ENCODE measurements around the gene LRRC4.

LRRC4 gene, protein sequence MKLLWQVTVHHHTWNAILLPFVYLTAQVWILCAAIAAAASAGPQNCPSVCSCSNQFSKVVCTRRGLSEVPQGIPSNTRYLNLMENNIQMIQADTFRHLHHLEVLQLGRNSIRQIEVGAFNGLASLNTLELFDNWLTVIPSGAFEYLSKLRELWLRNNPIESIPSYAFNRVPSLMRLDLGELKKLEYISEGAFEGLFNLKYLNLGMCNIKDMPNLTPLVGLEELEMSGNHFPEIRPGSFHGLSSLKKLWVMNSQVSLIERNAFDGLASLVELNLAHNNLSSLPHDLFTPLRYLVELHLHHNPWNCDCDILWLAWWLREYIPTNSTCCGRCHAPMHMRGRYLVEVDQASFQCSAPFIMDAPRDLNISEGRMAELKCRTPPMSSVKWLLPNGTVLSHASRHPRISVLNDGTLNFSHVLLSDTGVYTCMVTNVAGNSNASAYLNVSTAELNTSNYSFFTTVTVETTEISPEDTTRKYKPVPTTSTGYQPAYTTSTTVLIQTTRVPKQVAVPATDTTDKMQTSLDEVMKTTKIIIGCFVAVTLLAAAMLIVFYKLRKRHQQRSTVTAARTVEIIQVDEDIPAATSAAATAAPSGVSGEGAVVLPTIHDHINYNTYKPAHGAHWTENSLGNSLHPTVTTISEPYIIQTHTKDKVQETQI

DNA sequence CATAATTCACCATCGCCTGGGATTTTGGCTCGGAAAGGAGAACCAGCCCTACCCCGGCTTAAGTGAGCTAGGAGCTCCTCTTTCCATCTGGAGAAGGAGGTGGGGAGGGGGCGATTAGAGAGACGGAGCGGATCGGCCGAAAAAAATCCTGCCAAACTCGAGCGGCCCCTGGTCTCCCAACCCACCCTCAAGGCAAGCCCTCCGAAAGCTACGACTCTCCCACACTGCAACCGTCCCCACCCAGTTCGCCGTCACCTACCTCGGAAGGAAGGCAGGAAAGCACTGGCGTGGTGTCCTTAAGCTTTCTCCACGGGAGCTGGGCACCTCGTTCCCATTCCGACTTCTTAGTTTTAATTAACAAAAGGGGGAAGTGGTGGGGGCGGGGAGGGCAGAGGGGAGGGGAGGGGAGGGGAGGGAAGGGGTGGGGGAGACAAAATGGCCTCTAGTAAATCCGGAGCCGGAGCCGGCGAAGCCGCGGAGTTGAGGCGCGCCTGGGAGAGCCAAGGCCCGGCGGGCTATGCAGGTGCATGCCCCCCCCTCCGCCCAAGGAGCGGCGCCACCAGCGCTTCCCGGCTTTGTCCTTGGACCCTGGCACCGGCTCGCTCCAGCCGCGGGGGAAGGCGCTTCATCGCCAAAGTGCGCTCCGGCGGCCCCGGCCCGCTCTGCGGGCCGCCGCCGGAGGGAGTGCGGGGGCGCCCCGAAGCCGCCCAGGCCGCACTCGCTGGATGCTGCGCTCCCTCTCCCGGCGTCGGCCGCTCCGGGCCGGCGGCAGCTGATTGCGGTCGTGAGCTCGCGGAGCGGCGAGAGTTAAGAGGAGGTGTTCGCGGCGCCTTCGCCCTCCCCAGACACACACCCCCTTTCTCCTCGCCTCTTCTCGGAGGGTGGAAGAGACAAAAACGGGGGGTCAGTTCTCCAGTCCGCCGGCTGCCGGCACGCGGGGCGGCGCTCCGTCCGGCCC lies at the start of gene LRRC4:
Gene LRRC4, minus strand, starts transcription at position 784 of the 958 bp plus-strand sequence. CDS start 797 bp downstream, outside the sequence.
- in situ Hi-C loops (cut with HindIII; ENCODE audit: low sequenced_read_pairs), result no loop called here

DNA sequence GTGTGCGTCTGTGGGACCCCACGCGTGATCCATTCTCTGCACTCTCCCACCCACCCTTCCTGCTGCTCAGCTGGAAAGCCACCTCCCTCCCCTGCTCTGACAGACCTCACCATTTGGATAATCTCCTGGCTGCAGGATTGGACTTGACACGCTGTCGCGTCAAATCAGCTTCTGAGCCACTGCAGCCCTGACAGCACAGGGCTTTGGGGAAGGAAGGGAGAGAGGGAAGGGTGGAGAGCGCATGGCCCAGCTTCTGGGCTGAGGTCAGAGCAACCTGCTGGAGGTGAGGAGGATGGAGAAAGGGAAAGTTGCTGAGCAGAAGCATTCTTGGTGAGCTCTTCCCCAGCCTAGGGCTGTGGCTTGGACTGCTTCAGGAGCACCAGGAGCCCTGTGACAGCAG lies 48.9 kb upstream of the LRRC4 start:
- in situ Hi-C loops (cut with HindIII; ENCODE audit: low sequenced_read_pairs), result no loop called here

DNA sequence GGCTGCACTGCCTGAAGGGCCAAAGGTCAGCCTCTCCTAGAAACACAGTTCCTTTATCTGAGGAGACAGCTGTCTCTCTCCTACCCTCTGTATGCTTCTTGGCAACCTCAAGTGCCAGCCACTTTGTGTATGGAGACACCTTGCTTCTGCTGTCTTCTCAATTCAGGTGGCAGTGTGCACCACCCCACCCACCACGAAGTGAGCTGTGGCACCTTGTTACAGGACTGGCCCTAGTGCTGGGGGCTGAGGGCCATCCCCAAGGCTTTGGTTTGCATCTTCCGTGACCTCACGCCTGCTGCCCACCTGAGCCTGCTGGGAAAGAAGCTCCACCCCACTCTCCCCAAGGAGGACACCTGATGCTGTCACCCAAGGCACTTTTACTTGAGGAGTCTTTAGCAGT lies 47.1 kb upstream of the LRRC4 start:
- in situ Hi-C loops (cut with HindIII; ENCODE audit: low sequenced_read_pairs), result no loop called here

DNA sequence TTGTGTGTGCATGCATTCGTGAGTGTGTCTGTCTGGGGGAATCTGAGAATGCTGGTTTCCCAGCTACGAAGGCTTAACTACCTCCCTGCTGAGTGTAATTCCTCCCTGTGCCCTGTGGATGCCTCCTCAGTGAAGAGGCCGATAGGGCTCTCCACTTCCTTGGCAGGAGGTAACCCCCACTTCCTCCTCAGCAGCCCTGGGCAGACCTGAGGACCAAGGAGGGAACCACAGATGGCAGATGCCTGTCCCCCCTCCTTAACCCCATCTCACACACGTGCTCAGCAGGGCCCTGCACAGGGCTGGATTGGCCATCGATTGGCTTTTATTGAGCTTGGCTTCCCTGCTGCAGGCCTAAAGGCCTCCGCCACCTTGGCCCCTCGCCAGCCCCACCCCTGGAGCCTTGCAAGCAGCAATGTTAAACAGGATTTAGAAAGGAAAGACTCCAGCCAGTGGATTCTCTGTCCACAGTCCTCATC lies 45.6 kb upstream of the LRRC4 start:
- in situ Hi-C loops (cut with HindIII; ENCODE audit: low sequenced_read_pairs), result no loop called here

DNA sequence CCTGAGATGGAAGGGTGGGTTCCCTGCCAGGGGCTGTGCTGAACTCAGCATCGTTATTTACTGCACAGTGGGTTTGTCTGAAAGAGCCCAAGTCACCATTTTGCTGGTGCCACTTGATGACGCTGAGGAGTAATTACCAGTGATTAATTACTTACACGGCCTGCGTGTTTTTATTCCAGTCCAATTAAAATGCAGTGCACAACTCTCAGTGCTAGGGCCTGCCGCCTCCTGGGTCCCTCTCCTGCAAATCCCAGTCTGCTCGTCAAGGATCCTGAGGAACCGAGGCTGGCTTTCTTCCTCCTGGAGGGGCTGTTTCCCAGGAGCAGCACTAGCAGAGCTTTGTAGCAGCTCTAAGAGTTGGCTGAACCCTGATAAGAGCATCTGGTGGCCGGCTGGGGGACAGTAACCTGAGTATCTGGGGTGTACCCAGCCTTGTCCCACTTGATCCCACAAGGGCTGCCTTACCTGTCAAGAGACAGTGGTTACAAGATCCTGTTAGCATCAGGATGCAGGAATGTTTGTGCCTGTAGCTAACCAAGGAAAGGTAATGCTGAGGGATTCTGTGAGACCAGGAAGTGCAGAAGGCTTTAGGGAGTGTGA lies 45.1 kb upstream of the LRRC4 start:
- in situ Hi-C loops (cut with HindIII; ENCODE audit: low sequenced_read_pairs), result no loop called here

DNA sequence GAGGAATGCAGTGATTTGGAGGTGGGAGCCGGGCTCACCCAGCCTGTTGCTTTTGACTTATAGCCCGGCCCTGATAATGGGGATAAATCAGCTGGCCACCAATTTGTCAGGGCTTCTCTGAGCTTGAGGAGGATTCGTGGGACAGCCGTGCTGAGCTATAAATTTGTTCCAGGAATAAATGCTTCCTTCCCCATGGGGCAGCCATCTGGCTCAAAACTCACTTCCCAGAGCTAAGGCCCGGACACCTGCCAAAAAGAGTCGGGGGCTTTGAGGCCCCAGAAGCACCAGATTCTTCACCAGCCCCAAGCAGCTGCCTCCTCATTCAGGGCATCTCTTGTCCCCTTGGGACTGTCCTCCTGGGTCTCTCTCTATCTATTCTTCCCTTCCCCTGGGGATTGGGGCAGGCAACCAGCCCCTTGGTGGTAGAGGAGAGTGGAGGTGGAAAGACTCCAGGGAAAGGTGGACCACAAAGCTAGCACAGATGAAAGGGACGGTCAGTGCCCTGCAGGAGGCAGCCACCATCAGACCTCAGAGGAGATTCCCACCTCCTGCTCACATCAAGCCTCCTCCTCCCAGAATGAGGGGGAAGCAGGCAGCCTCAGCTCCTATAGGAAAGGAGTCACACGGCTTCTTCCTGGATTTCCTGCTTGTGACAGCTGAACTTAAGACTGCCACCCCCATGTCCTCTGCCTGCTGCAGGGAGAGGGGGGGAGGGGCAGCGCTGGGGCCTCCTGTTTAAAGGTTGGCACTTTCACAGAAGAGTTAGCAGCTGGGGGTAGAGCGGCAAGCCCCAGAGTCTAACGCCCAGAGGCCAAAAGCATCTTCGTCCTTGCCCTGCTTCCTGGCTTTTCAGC lies 44.2 kb upstream of the LRRC4 start:
- in situ Hi-C loops (cut with HindIII; ENCODE audit: low sequenced_read_pairs), result no loop called here

DNA sequence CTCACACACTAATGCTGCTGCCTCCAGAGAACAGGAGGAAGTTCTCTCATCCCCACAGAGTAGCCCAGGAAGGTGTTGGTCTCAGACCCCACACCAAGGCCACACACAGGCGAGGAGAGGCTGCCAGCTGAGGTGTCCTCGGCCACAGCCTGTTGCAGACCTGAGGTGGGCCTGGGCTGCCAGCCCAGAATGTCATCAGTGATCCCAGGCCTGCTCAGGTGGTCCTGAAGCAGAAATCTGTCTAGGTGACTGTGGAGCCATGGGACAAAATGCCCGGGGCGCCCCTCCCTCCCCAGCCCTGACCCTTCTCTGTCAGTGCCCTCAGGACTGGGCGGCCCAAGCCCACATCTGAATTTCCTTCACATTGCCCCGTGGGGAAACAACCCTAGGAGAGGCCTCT lies 43.5 kb upstream of the LRRC4 start:
- in situ Hi-C loops (cut with HindIII; ENCODE audit: low sequenced_read_pairs), result no loop called here

DNA sequence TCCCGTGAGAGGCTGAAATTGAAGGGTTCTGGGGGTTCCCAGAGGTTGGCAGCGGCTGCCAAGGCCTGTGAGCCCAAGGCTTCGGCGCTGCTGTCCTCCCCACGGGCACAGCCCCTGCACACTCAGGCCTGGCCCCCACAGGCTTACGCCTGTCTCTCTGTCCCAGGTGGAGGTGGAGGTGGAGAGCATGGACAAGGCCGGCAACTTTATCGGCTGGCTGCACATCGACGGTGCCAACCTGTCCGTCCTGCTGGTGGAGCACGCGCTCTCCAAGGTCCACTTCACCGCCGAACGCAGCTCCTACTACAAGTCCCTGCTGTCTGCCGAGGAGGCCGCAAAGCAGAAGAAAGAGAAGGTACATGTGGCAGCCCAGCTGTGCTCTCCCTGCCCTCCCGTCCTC lies 43.1 kb upstream of the LRRC4 start:
- in situ Hi-C loops (cut with HindIII; ENCODE audit: low sequenced_read_pairs), result no loop called here

DNA sequence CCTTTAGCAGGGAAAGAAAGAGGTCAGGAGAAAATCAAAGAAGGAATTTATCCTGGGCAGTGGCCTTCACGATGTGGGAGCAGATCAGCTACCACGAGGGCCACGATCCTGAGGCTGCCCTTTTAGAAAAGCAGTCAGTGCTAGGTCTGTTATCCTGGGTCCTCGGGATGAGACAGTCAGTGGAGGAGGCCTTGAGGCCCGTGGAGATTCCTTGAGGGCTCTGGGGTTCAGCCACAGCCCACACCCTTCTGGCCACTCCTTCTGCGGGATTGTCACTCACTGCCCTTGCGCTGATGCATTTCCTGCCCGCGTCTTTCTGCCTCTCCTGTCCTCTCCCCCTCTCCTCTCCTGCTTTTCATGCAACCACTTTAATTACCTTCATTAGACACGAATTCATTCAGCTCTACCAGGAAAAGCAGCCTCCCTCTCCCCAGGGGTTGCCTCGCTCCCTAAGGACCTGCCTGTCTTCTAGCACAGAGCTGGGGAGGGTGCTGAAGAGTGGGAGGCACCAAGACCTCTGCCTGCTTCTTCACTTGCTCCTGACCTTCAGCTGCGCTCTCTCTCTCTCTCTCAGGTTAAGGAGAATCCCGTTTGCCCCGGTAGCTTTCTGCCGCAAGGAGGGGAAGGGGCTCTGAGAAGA lies 42.6 kb upstream of the LRRC4 start:
- in situ Hi-C loops (cut with HindIII; ENCODE audit: low sequenced_read_pairs), result no loop called here

DNA sequence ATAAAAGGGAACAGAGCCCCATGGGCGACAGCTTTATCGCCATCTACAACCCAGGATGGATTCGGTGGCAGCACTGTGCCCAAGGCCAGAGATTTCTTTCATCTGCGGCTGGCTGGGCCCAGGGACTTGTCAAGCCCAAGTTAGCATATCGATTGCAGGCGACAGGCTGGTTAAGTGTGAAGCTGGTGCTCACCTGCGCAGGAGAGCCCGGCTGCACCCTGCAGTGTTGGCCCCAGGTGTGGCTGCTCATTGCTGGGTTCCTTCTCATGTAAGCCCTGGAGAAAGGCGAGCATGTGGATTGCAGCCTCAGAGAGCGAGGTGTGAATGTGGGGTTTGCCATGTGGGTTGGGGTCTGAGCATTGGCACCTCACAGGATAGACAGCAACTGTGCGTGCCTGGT lies 40.6 kb upstream of the LRRC4 start:
- in situ Hi-C loops (cut with HindIII; ENCODE audit: low sequenced_read_pairs), result no loop called here

DNA sequence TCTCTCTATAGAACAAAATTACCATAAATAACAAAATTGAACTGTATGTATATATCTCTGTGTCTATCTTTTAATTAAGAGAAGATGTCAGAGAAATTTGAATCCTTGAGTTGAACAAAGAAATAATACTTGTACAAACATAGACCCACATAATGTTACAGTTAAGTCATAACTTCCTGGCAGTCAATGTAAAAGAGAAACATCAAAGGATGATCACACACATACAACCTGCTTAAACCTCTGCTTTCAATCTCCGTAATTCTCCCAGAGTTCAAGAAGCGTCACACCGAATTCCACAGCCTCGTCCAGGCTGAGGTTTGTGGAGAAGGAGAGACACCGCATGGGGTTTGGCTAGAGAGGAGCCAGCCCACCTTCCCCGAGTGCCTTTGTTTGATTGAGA lies 40.1 kb upstream of the LRRC4 start:
- in situ Hi-C loops (cut with HindIII; ENCODE audit: low sequenced_read_pairs), result no loop called here

DNA sequence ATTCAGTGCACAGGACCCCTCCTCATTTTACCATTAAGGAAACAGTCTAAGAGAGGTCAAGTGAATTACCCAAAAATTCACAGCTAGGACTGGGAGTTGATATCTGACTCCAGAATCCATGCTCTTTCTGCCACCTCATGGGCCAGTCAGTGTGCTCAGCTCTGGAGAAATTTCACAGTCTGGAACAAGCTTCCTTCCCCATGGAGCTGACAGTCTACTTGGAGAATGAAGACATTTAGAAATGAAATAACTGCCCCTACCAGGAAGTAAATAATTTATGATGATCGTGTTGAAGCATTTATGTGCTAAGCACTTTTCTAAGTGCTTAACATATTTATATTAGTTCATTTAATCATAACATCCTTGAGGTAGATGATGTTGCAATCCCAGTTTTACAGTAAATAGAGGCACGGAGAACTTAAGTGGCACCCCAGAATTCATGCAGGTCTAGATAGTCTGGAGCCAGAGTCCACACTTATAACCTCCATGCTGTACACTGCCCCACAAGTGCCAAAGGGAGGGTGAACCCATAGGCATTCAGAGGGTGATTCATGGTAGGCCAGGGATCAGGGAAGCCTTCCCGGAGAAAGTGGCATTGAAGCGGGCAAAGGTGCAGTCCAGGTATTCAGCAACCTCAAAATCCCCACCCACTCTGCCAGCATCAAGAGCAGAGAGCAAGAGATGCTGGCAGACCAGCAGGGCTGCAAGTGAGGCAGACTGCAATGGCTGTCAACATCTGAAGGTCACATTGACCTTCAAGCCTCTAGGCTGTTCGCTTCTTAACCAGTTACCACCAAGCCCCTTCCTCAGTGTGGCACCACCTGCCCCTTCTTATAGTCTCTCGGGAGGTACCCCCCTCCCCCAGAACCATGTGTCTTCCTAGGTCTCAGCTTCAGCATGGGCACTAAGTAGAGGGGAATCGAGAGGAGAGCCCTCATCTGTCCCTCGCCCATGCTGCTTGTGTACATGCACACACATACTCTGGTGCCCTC lies 38.4 kb upstream of the LRRC4 start:
- in situ Hi-C loops (cut with HindIII; ENCODE audit: low sequenced_read_pairs), result no loop called here

DNA sequence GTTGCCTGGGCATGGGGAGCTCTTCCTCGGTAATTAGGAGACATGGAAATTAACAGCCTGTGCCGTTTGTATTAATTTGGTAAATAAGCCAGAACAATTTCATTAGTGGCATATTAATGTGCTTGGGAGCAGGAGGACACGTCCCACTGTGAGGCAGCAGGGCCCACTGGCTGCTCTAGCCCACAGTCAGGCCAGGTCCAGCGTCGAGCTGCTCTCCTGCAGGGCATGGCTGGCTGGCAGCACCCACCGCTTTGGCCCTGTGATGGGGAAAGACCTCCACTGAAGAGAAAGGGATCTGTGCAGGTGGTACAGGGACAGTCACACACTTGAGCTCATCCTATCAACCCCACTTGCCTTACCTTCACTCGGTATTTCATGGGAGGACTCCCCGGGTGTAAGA lies 37.5 kb upstream of the LRRC4 start:
- in situ Hi-C loops (cut with HindIII; ENCODE audit: low sequenced_read_pairs), result no loop called here

DNA sequence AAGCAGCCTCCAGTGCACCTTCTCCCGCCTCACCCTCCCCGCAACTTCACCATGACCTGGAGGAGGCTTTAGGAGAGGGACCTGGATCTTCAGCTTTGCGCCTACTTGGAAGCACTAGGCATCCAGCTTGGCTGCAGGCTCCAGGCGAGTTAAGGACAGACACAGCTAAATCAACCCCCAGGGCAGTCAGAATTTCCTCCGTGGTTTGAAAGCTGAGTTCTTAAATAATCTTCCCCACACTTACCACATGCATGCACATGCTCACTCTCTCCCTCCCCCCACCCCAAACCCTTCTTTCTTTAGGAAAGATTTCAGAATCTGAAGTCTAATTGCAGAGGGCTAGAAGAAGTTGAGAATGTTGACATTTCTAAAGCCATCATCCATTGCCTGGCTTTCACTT lies 36.7 kb upstream of the LRRC4 start:
- in situ Hi-C loops (cut with HindIII; ENCODE audit: low sequenced_read_pairs), result no loop called here

DNA sequence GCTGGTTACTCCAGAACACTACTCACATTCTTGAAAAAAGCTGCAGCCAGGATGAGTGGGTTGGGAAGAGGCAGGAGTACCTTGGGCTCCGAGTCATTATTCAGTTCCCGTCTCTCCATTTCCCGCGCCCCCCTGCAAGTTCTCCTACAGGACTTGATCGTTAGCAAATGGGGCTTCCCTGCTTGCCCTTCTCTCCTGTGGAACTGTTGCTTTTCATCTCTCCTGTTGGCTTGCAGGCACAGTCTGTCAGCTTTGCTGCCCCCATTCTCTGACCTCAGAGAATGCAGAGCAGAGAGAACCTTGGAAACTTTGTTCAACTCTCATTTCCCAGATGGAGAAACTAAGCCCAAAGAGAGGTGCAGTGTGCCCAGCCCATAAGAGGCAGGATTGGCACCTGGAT lies 35.6 kb upstream of the LRRC4 start:
- in situ Hi-C loops (cut with HindIII; ENCODE audit: low sequenced_read_pairs), result no loop called here

DNA sequence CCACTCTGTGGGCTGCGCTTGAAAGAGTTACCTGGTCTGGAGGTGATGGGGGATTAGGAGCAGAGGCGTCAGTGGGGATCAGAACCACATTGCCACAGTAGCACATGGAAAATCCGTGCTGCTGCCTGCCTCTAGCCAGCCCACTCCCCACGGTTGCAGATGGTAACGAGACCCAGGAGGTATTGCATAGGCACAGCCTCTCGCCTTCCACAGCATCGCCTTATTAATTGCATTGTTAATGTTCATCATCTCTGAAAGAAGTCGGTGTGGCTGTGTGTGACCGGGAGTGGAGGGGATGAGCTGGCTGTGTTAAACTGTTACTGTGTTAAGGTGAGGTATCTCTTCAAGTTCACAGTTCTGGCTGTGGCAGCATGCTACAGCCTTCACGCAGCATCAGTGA lies 35.2 kb upstream of the LRRC4 start:
- in situ Hi-C loops (cut with HindIII; ENCODE audit: low sequenced_read_pairs), result no loop called here

DNA sequence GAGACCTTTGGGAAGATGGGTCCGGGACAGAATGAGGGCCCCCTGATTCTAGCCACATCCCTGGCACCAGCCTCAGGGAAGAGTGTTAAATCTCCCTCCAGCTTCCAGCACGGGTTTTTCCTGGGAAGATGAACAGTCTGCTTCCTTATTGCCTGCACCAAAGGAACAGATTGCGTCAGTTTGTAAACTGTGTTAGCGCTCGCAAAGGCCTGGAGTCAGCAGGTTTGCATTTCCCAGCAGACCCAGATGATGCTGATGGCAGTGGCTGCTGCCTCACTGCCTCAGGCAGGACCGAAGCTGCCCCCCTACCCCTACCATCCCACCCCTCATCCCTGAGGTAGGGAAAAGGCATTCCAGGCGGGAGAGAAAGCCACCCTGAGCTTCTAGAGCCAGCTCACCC lies 34.6 kb upstream of the LRRC4 start:
- in situ Hi-C loops (cut with HindIII; ENCODE audit: low sequenced_read_pairs), result no loop called here

DNA sequence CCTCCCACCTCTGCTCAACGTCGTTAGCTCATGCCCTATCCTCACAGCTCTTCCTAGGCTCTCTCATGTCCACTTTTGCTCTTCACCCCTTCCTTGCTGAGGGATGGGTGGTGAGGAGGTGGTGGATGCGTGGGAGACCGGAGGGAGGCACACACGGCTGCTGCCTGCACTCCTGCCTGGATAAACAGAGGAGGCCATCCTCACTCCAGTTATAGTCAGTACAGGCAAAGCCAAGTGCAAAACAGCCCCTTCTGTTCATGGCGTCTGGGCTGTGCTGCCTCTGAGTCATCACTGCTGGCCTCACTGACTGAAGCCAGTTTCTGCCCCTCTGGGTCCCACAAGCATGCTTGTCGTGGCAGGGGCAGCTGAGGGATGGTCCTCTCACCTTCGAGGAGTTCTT lies 31.9 kb upstream of the LRRC4 start:
- in situ Hi-C loops (cut with HindIII; ENCODE audit: low sequenced_read_pairs), result no loop called here

Data from DLD1 (cell line).